HG03139 (cell line): ENCODE data around the gene IFITM5.
"Not testable (repeated sequence)": the region's sequence is repeated elsewhere in the genome, so short reads cannot be mapped to it uniquely, and the experiment has no call there.

Experiments used
- ATAC-seq: cut with Tn5 transposase; IDR thresholded peaks from one replicate; pipeline ENCODE4 v1.9.1; 2021; ENCODE audit not compliant: unreplicated experiment

IFITM5 gene

DNA sequence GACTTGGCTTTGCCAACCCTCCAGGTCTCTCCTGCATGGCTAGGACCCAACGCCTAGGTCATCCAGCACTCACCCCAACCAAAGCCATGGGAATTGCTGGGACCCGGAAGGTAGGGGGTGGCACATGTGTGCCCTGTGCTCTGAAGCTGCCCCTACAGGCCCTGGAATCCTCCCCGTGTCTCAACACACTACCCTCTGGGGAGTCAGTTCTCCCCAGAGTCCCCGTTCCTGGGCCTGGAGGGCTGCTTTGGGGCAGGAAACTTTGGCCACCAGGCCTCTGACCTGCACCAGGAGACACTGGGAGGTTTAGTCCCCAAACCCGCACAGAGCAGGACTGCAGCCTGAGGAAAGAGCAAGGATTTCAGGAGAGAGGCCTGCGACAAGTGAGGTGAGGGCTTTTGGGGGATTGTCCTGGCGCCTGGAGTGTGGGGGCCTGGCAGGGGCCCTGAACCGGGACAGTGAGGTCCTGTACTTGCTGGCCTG, 14.0 kb upstream of the IFITM5 start:
- no peak for ATAC-seq

DNA sequence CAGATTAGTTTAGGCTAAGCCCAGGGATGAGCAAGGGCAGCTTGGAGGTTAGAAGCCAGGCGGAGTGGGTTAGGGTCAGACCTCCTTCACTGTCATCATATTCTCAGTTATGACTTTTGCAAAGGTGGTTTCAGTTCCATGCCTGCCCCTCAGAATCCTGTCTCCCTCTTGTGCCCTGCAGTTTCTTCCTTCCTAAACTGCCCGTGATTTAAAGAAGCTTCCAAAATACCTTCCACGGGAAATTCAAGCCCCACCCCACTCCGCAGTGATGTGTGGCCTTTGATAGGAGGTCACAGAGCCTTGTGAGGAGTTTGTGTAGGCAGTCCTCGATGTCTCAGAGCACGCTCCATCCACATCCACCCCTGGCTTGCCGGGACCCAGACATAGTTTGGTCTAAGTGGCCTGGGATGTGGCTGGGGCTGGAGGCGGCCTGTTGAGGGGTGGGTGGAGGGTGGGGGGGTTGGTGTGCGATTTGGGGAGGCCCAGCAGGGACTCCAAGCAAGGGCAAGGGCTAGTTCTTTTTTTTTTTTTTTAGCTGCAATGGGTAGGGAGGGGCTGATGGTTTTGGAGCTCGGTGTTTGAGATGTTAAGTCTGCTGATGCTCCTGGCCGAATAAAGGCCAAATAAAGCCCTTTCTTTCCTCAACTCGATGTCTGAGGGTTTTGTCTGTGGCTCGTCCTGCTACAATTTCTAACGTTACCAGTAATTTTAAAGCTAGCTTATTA, 12.9 kb upstream of the IFITM5 start:
- ATAC-seq, result no peak

DNA sequence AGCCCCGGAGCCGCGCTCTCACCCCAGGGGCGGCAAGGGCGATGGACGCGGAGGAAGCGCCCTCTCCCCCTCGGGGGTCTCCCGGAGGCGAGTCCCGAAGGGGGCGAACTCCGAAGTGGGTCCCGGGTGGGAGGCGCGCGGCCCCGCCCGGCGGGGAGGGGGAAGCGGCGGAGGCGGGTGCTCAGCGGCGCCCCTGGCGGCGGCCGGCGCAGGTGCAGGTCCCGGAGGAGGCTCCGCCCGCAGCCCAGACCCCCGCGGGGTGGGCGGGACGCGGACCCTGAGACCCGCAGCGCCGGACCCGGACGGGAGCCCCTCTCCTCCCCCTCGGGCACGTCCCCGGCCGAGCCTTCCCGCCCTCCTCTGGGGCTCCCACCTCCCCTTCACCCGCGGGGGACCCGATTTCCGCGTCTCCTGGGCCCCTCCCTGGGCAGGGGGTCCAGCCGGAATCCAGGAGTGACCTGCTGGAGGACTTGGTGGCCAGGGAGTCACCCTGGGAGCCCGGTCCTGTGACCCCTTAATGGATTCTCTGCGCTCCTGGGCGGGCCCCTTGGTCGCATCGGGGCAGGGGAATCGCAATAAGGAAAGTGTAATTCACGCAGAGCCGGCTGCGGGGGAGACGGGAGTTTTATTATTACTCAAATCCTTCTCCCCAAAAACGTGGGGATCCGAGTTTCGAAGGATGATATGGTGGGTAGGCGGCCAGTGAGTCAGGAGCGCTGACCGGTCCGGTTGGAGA, 11.9 kb upstream of the IFITM5 start:
- not testable (repeated sequence) for ATAC-seq

DNA sequence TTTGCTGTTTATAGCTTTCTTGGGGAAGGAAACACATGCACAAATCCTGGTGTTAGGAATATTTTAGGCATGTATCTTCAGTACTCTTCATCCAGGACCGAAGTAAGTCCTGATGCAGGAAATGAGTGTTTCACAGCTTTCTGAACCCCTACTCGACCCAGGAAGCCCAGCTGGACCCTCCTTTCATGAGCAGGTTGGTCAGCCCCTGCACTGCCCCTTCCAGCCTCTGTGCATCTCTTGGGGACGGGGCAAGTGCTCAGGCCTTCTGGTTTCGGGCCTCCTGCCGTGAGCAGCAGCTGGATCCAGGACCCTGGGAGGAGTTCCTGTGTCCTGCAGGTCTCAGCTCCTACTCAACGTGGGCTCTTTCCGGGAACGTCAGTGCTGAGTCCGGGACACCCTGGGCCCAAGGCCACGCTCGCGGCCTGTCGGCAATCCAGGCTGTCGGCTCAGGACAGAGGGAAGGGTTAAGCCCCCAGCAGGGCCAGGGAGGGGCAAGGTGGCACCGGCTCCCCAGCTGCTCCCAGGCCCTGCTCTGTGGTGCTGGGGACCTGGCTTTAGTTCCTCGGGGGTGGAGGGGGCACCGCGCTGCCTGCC, 10.8 kb upstream of the IFITM5 start:
- ATAC-seq, result not testable (repeated sequence)

DNA sequence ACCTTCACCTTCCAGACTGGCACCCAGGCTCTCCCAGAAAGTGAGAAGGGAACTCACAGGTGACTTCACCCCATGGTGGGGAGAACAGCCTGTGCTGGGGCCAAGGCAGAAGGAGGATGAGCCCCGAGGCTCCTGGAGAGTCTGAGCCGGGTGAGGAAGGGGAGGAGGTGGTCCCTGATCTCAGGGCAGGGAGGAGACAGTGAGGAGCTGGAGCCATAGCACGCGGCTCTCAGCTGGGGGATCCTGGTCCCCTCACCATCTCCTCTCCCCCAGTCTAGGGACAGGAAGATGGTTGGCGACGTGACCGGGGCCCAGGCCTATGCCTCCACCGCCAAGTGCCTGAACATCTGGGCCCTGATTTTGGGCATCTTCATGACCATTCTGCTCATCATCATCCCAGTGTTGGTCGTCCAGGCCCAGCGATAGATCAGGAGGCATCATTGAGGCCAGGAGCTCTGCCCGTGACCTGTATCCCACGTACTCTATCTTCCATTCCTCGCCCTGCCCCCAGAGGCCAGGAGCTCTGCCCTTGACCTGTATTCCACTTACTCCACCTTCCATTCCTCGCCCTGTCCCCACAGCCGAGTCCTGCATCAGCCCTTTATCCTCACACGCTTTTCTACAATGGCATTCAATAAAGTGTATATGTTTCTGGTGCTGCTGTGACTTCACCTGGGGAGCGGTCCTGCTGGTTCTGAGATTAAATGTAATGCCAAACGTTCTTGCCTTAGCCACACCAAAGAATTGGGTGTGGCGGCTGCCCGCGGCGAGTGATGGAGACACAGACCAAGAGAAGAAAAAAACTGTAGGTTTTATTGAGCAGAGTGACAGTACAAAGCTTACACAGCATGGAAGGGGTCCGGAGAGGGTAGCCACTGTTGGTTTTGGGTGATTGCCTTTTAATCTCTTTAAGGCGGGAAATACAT, 9.7 kb upstream of the IFITM5 start:
- ATAC-seq, result not testable (repeated sequence)

DNA sequence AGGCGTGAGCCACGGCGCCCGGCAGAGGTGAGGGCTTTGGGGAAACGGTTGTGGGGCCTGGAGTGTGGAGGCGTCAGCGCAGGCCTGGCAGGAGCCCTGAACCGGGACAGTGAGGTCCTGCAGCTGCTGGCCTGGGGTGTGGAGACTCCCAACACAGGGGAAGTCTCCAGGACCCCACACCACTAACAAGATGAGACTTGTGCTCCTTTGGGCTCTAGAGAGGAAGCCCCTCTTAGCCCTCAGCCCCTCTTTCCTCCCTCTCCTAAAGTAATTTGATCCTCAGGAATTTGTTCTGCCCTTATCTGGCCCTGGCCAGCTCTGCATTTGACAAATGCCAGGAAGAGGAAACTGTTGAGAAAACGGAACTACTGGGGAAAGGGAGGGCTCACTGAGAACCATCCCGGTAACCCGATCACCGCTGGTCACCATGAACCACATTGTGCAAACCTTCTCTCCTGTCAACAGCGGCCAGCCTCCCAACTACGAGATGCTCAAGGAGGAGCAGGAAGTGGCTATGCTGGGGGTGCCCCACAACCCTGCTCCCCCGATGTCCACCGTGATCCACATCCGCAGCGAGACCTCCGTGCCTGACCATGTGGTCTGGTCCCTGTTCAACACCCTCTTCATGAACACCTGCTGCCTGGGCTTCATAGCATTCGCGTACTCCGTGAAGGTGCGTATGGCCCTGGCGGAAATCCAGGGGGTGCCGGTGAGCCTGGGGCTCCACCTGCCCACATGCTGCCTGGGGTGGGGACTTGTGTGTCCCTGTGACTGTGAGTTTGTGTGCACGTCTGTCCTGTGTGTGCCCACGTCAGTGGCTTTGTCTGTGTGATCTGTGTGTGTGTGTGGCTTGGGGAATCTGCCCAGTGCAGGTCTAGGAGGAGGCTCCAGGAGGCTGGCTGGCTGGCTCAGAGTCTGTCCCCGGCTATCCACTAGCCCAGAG, 8.7 kb upstream of the IFITM5 start, which contains the start of gene IFITM2:
Gene IFITM2, plus strand, starts transcription at position 51 of the 943 bp plus-strand sequence. Its CDS starts 377 bp downstream, at position 428.
- not testable (repeated sequence) for ATAC-seq

DNA sequence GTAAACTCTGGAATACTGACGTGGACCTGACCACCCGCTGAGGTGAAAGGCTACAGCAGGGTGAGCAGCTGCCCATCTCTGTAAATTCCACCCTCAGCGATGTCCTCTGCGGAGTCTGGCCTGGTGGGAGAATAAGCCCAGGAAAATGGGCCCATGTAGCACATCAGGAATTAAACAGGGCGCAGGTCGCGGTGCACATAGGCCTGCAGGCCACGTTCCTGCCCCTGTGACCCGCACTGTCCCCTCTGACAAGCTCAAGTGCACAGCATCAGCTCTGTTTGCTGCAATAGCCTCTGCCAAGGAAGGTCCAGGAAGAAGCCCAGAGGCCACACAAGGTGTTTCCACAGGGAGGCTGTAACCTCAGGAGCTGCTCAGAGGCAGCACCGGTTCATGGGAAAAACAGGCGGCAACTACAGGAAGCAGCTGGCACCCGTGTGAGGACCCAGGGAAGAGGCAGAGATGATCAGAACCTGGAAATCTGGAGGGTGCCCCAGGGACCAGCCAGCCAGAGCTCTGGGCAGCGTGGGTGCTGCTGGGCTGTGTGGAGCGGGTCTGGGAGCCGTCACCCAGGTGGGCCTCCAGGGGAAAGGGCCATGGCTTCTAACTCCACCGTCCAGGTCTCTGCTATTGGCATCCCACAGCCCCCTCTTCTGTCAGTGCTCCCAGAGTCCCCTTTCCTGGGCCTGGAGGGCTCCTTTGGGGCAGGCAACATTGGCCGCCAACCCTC, 7.5 kb upstream of the IFITM5 start:
- ATAC-seq, result no peak

DNA sequence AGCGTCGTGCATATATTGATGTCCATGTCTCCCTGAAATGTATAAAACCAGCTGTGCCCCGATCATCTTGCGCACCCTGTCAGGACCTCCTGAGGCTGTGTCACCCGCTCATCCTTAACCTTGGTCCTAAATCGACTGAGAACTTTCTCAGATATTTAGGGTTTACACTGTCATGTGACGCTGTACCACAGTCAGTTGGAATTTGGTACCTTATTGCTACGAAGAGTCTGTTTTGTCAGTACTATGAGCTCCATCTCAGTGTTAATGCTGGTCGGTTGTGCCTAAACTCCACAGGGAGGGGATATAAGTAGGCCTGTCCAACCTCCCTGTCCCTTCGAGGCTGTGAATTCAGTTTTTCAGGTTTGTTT, 6.5 kb upstream of the IFITM5 start:
- no peak for ATAC-seq

DNA sequence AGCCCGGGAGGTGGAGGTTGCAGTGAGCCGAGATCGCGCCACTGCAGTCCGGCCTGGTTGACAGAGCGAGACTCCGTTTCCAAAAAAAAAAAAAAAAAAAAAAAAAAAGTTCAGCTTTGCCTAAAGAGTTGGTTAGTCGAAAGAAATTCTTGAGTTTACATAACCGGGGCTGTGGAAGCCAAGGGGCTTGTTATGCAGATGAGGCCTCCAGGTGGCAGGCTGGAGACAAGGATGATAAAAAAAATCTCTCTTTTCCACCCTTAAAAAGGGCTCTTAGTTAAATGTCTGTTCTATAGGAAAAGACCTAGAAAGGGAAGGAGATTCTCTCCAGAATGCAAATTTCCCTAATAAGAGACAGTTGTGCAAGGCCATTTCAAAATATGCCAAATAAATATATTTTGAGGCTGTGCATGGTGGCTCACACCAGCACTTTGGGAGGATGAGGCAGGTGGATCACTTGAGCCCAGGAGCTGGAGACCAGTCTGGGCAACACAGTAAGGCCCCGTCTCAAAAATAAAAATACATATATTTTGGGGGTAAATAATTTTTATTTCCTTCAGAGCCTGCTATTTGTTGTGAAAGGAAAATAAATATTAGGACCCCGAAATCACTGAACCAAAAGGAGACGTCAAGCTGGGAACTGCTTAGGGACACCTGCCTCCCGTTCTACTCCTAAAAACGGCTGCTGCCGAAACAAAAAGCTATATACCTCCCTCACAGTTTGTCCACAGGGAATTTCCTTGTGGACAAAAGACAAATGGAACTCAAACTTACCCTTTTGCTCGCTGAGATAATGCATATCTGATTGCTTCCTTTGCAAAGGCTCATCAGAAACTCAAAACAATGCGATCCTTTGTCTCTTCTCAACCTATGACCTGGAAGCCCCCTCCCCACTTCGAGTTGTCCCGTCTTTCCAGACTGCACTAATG, 5.9 kb upstream of the IFITM5 start:
- ATAC-seq, result no peak

DNA sequence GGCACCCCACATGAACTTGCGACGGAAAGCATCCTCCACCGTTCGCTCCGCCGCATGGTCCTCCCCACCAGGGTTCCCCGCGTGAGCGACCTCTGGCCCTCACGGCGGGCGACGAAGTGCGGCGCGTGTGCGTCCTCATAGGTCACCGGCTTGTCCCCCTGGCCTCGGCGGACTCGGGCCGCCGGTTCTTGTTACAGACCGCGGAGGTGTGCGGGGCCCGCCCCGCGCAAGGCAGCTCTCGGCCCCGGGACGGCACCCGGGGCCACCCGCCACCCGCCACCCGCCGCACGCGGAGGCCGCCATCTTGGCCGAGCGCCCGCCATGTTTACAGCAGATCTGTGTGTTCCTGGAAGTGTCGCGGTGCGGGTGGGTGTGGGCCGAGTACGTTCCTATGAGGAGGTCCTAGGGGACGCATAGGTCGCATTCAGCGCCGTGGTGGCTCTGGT, 4.8 kb upstream of the IFITM5 start:
- no peak for ATAC-seq

DNA sequence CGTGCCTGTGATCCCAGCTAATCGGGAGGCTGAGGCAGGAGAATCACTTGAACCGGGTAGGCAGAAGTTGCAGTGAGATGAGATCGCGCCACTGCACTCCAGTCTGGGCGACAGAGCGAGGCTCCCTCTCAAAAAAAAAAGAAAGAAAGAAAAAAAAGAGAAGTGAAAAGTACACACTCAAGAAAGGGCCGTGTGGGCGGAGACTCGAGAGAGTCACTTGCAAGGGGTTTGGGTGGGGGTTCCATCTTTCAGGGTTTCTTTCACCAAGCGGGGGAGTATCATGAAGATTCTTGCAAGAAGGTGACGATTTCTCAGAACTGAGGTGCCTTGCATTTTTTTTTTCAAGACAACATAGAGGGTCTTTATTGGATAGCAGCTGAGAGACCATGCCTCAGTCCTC, 4.0 kb upstream of the IFITM5 start:
- ATAC-seq, result no peak

DNA sequence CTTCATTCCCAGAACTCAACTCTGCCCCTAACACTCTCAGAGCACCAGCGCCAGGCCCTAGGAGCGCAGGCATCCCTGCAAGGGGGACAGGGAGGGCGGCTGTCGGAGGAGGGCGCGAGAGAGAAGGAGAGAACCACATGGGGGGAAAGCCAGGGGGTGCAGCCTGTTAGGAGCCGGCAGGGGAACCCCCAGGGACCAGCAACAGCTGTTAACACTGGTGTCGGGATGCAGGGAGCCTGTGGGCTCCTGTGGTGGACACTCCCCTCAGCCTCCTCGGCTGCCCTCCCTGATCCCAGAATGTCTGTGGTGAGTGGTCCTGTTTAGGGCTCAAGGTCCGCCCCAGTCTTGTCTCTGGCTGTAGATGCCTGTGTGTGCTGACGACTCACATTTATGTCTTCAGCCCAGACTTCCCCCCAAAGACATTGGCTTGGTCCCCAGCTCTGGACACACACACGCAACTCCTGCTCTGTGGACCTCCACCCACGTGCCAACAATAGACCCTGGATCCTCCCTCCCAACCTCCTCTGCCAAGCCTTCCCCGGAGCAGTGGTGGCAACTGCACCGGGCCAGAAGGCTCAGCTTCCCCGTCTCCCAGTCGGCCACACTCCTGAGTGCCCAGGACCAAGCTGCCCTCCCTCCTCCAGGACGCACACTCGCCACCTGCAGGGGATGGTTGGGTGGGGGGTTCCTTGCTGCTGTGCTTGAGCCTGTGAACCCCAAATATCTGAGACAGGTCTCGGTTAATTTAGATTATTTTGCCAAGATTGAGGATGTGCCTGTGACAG, 817 bp upstream of the IFITM5 start:
- no peak for ATAC-seq

DNA sequence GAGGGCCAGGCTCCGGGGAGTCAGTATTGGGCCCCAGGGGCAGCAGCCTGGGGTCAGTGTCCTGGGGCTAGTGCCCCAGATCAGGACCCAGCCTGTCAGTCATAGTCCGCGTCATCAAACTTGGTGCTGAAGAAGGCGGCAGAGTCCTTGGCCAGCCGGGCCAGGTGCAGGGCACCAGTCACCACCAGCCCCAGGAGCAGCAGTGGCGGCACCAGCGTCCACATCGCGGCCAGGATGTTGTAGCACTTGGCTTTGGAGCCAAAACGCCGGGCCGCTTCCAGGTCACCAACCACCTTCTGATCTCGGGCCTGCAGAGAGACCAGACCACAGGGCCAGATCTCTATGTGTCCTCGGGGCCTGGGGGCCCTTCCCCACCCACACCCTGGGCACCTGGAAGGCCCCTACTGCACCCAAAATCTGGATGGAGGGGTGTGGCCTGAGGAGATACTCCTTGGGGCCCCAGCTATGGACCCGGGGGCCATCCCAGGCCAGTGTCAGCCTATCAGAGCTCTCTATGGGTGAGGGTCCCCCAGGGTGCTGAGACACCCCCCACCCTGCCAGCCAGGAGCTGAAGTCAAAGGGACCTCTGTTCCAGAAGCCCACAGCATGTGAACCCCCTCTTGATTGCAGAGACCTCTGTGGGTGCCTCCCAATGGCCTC, 790 bp downstream of the IFITM5 start:
- no peak for ATAC-seq

DNA sequence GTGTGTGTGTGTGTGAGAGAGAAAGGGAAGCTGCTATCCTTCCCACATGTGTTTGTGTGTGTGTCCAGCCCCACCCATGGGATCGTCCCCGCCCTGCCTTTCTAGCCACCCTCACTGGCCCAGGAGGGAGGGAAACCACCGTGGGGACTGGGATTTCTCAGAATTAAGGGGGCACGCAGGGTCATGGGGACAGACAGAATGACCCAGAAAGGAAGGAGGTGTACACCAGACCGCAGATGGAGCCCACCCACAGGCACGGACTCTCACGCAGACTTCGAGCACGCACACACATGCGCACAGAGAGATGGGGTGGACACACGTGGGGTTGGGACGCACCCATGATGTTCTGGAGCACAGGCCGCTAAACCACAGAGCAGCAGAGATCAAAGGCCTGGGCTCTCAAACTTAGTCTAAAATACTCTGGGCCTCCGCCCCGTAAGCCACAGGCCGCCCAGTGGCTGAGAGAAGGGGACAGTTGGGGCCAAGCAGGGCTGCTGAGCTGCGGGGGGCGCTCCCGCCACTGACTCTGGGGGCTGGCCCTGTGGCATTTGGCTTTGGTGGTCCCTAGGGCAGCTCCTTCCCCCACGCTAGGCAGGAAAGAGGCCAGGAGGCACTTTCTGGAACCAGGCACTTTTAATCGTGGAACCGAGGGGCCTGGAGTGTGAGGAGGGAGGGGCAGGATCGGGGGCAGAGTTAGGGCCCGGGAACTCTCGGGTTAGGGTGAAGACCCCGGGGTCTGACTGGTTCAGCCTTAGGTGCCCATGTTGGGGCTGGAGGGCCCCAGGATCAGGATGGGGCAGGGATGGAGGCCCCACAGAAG, 1.5 kb downstream of the IFITM5 start:
- ATAC-seq, result no peak

DNA sequence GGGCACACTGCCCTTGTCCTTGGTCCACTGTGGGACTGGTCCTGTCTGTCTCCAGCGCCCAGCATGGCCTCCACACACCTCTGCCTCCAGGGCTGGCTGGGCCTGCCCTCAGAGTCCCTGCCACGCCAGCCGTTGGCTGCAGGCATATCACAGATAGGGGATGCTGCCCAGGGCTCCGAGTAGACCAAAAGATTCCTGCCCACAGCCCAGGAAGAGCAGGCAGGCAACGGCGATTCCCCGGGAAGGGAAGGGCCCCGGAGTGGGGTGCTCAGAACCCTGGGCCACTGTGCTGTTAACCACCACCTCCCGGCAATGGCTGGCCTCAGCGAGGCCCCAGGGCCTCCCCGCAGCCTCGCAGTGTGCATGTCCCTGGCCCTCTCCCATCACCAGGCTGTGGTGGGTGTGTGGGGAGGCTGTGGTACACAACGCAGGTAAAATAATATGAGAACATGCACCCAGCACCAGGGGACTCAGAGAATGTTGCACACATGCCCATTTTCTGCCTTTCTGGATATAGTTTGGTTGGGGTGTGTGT, 2.2 kb downstream of the IFITM5 start:
- no peak for ATAC-seq
